Measurements from ENCODE around the gene BCO1.

- TF ChIP-seq CTCF (IDR thresholded peaks at IDR 0.05; ENCODE audit: low read length) (no peak), EZH2 (IDR thresholded peaks at IDR 0.05; ENCODE audit: borderline replicate concordance, low read length) (no peak)
Measured at GRCh38 chr16:81315271-81316175, 77.0 kb downstream of the BCO1 start.
